CD4-positive, alpha-beta T cell treated with Interleukin-4 for 1 hour (primary cell): ENCODE measurements around the gene ANP32A.
"Not testable (repeated sequence)": the region's sequence is repeated elsewhere in the genome, so short reads cannot be mapped to it uniquely, and the experiment has no call there.

ENCODE experiments used
- DNase-seq, 2 donors: peaks; one replicate each; pipeline ENCODE4 v3.0.0-alpha.2; 2020 to 2022

Gene ANP32A

DNA sequence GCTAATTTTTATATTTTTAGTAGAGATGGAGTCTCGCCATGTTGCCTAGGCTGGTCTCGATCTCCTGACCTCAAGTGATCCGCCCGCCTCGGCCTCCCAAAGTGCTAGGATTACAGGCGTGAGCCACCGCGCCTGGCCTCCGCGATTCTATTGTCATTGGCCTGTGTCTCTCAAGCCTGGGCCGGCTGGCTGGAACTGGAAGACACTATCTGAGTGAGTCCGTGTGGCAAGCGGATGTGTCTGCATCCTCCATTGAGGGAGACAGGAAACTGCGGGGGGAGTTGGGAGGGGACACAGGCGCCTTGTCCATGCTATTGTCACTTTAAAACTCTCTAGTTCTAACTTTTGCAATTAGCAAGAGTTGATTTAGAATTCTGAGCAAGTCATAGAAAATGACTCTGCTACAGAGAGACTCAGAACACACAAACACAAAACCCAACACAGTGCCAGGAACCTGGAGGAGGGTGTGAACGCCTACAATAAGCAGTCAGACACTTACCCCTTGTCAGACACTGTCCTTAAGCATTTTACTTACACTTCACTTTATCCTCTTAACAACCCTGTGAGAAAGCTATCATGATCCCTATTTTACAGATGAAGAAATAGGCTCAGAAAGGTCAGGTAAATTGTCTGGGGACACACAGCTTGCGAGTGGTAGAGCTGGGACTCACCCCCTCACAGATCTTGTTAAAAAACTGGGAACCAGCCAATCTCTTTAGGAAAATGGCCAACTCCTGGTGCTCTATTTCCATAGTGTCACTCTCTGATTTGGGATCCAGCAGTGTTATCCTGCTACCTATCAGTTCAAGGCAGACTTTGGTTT, 38.7 kb downstream of the ANP32A start:
- peak; percentile 27 to 35 for DNase-seq

DNA sequence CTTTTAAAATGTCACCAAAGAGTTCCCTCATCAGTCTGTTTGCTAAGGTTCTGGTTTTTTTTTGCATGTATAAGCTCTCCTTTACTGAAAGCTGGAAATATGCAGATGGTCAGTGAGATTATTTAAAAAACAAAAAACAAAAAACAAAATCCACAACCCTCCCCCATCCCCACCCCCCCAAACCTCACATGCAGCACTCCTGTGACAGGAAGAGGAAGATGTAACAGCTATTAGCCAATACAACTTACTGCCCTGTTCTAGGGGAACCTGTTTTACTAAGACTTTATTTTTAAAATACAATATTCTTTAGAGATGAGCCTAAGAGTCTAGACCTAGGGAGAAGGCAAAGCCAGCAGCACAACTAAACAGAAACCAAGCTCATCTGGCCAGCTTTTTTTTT, 39.5 kb downstream of the ANP32A start:
- DNase-seq, result no peak

DNA sequence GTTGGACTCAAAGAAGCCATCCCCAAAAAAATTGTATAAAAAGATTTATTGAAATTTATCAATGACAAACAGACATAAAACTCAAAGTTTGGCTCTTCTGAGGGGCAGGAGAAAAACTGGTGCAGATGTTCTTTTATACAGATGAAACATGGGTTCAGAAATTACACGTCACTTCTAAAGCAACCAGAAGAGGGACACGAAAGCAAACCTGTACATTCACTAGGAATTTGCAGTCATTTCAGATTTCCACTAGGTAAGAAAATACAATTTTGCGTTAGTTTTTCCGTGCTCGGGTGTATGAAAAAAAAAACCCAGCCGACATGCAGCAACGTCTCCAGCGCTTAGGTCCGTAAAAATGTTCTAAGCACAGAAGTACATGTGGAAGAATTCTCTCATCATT, 41.8 kb downstream of the ANP32A start:
- no peak for DNase-seq

DNA sequence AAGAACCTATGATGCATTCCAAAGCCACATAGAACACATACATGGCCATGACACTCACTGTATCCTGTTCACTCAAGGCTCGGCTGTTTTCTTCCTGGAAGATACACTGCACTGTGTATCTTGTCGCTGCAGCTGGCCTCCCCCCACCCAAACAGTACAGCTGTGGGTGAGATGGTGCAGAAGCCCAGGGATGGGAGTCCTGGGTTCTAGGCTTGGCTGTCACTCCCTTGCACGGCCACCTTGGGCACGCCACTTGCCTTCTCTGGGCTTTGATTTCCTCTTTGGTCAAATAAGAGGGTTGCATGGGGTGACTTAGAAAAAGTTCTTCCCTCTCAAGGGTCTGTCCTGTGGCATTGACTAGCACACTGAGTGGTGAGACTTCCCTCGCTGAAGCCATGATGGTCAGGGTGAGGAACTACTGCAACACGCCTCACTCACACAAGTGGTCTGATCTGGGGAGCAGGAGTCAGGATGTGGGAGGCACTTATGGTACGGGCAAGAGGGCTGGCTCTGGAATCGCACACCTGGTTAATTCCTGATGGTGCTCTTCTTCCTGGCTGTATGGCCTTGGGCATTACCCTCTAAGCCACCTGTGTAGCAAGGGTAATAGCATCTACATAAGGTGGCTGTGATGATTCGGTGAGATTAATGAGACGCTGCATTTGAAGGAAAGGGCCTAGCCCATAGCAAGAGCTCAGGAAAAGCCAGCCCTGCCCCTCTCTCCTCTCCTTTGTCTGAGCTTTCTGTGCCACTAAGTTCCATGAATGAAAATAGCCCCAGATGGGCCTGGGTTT, 44.0 kb downstream of the ANP32A start:
- DNase-seq, result no peak

- DNase-seq, result no peak
Observed at GRCh38 chr15:68775671-68776476, 44.8 kb downstream of the ANP32A start.

GRCh38 chr15:68775236-68775577, 45.5 kb downstream of the ANP32A start:
- no peak for DNase-seq

- no peak for DNase-seq
Observed at GRCh38 chr15:68774521-68775235, 46.0 kb downstream of the ANP32A start.

GRCh38 chr15:68774120-68774519, 46.6 kb downstream of the ANP32A start:
- DNase-seq, result no peak

DNA sequence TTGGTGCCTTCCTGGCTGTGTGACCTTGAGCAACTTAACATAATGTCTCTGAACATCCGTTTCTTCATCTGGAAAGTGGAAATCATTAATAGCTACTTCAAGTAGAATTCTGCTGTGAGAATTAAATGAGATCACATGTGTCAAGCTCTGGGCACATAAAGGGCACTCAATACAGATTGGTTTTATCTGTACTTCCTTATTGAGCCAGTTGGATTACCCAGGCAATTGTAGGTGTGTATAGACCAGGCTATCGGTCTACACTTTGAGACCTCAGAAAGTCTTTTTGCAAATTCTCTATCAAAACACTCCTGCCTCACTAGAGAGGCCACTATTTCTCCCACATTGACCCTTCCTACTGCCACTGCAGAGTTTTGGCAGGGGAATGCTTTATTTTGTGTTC, 47.7 kb downstream of the ANP32A start:
- DNase-seq, result no peak

DNA sequence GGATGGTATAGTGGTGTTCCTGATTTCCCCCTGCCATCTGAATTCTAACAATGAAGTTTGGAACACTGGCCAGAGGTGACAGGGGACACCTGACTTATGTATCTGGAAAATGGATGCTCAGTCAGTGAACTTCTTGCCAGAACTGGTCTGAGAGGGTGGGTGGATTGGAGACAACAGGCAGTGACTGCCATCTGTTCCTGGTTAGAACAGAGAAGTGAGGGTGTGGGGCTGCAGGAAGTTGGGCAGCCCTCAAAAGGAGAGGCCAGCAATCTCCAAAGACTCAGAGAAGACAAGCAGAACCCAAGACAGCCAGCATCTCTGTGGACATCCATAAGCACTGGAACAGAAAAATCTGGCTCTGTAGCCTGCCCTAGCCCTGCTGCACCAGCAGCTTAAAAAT, 50.5 kb downstream of the ANP32A start:
- DNase-seq, result no peak

DNA sequence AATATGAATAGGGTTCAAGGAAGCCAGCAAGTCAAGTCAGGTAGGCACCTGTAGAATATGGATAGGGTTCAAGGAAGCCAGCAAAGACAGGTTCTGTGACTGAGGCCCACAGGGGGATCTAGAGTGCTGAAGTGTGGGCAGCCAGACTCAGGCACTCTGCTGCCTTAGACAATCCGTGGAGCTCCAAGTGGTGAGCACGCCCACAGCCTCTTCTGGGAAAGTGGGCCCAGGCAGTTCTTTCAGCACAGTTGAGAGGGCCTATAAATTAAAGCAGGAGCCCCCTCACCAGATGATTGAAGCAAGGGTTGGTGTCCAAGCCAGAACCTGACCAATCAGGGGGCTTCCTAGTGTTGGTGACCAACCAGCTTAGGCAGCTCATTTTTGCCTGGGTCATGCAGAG, 51.0 kb downstream of the ANP32A start:
- no peak for DNase-seq

DNA sequence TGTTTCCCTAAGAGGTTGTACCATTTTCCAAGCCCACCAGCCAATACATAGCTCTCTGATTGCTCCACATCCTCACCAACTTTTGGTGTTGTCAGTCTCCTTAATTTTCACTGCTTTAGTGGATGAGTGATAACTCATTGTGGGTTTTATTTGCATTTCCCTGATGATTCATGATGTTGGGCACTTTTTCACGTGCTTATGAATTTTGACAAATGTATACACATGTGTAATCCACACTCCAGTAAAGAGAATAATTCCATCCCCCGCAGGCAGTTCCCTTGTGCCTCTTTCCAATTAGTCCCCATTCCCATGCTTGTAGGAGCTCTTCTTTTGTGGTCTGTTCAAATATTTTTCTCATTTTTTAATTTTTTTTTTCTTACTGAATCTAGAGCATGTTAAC, 52.4 kb downstream of the ANP32A start:
- DNase-seq, result no peak

DNA sequence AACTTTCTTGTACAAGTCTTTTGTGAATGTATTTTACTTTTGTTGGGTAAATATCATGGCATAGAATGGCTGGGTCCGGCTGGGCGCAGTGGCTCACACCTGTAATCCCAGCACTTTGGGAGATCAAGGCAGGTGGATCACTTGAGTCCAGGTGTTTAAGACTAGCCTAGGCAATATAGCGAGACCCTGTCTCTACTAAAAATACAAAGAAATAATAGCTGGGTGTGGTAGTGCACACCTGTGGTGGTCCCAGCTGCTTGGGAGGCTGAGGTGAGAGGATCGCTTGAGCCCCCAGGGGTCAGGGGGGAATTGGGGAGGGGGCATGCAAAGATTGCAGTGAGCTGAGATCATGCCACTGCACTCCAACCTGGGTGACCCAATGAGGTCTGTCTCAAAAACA, 52.9 kb downstream of the ANP32A start:
- DNase-seq, result no peak

DNA sequence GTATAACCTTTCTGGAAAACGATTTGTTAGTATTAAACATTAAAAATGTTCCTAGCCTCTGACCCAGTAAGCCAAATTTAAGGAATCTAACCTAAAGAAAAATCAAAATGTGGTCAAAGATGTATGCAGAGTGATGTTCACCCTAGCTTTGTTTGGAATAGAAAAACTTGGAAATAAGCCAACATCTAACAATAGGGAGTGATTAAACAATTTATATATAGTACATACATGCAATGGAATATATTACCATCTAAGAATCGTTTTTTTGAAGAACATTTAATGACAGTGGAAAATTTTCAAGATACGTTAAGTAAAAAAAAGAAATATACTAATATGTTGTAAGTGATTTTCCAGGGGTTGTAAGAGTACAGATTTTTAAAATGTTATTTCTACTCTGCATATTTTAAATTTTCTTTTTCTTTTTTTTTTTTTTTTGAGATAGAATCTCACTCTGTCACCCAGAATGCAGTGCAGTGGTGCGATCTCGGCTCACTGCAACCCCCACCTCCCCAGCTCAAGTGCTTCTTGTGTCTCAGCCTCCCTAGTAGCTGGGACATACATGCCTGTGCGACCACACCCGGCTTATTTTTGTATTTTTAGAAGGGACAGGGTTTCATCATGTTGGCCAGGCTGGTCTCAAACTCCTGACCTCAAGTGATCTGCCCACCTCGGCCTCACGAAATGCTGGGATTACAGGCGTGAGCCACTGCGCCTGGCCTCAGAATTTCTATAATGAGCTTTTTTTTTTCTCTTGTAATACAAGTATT, 54.9 kb downstream of the ANP32A start:
- DNase-seq, result no peak

GRCh38 chr15:68764090-68764489, 56.6 kb downstream of the ANP32A start:
- no peak for DNase-seq

DNA sequence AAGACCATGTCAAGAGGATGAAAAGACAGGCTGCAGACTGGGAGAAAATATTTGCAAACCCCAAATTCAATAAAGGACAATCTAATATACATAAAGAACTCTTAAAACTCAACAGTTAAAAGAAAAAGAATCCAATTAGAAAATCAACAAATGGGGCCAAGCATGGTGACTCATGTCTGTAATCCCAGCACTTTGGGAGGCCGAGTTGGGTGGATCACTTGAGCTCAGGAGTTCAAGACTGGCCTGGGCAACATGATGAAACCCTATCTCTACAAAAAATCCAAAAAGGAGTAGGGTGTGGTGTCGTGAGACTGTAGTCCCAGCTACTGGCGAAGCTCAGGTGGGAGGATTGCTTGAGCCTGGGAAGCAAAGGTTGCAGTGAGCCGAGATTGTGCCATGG, 57.6 kb downstream of the ANP32A start:
- no peak for DNase-seq

DNA sequence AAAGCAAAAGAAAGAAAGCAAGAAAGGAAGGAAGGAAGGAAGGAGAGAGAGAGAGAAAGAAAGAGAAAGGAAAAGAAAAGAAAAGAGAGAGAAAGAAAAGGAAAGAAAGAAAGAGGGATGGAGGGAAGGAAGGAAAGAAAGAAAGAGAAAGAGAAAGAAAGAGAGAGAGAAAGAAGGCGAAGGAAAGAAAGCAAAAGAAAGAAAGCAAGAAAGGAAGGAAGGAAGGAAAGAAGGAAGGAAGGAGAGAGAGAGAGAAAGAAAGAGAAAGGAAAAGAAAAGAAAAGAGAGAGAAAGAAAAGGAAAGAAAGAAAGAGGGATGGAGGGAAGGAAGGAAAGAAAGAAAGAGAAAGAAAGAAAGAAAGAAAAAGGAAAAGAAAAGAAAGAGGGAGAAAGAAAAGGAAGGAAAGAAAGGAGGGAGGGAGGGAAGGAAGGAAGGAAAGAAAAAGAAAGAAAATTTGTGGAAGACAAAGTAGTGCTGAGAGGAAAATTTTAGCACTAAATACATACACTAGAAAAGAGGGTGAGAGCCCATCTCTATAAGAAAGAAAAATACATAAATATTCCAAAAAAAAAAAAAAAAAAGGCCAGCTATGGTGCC, 60.6 kb downstream of the ANP32A start:
- DNase-seq, result not testable (repeated sequence)

DNA sequence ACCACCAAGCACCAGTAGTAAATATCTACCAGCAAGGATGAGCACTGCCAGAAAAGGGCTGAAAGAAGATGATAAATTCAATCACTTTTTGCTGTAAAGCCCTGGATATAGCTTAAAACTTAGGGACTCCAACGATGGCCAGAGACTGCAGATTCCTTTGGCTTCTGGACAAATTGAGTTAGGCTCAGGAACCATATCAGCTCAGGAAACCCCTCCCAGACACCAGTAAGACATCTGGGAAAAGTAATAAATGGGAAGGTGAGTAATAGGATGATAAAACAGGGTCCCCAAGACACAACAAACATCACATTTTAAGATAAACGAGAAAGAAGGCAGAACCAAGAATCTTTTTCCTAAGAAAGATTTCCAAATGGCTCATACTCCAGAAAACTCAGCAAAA, 65.0 kb downstream of the ANP32A start:
- DNase-seq, result no peak

GRCh38 chr15:68751622-68752021, 69.1 kb downstream of the ANP32A start:
- no peak for DNase-seq

GRCh38 chr15:68749793-68750192, 70.9 kb downstream of the ANP32A start:
- DNase-seq, result no peak

GRCh38 chr15:68749365-68749764, 71.3 kb downstream of the ANP32A start:
- no peak for DNase-seq

DNA sequence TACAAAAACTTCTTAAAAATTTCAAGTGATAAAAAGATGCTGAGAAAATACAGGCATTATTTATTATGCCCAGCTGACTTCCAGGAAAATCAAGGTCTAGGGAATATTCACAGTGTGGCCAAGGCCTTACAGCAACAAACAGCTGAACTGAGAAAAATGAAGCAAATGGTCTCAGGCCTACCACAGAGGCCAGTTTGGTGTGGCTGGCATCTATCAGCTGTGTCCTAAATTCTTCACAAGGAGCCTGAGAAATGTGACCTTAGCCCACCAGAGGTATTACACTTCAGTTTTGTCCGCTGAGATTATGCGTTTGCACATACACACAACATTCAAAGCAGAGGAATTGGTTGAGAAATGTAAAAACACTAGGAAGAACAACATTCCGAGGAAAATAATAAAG, 77.4 kb downstream of the ANP32A start:
- DNase-seq, result no peak
